Activated B cell treated with CpG ODN at 0.5 μM for 24 hours (primary cell): ENCODE results near the gene H2AZ2. TPM values are rescaled to one million over a fixed set of nuclear protein-coding genes. Genes with fewer than 3 reads are reported as not detected.

Experiments used
- ATAC-seq: fragments of 200-7000 bp; cut with Tn5 transposase; one replicate; pipeline ENCODE4 v1.10.0; 2021; ENCODE audit warnings: low read depth, mild to moderate bottlenecking, moderate library complexity
- CTCF ChIA-PET: fragments of 350-600 bp; sonication (Branson Sonifier 250); formaldehyde crosslinking; loops from one replicate; lab custom pipeline; 2021; ENCODE audit warnings: antibody characterized with exemption; lab: Charles Lee
- POLR2A ChIA-PET: fragments of 350-600 bp; sonication (Branson Sonifier 250); formaldehyde crosslinking; loops from one replicate; lab custom pipeline; 2021; ENCODE audit warnings: antibody characterized with exemption; lab: Charles Lee
- DNase-seq: peaks from one replicate; pipeline ENCODE4 v3.0.0; 2022
- H3K27ac Mint-ChIP-seq: one replicate; pipeline ENCODE4 v1.8.0; 2020; ENCODE audit warnings: mixed read lengths
- H3K27me3 Mint-ChIP-seq: one replicate; pipeline ENCODE4 v1.8.0; 2021; ENCODE audit warnings: mixed read lengths
- H3K36me3 Mint-ChIP-seq: one replicate; pipeline ENCODE4 v1.8.0; 2021; ENCODE audit warnings: low read depth, mixed read lengths
- H3K4me1 Mint-ChIP-seq: one replicate; pipeline ENCODE4 v1.8.0; 2021; ENCODE audit warnings: mixed read lengths
- H3K4me3 Mint-ChIP-seq: one replicate; pipeline ENCODE4 v1.8.0; 2020; ENCODE audit warnings: mild to moderate bottlenecking, mixed read lengths
- H3K9me3 Mint-ChIP-seq: one replicate; pipeline ENCODE4 v1.8.0; 2020; ENCODE audit warnings: mixed read lengths
- intact Hi-C: fragments of 100-400 bp; cut with micrococcal nuclease; formaldehyde crosslinking; loops from one replicate; pipeline ENCODE4 v1.15.1; 2024
- total RNA-seq: library from RNA; stranded (reverse); gene quantifications from 2 replicates; pipeline ENCODE4 v1.2.3, GENCODE V29; 2022
- TF ChIP-seq, protein P1 (sequence below): fragments of 200-600 bp; IDR thresholded peaks from one replicate; pipeline ENCODE4 v1.8.0; 2022; ENCODE audit warnings: antibody characterized with exemption, mild to moderate bottlenecking

The H2AZ2 gene
- total RNA-seq, 1 donor from 2014 or later, result 111 TPM

- TF ChIP-seq, protein P1, sequence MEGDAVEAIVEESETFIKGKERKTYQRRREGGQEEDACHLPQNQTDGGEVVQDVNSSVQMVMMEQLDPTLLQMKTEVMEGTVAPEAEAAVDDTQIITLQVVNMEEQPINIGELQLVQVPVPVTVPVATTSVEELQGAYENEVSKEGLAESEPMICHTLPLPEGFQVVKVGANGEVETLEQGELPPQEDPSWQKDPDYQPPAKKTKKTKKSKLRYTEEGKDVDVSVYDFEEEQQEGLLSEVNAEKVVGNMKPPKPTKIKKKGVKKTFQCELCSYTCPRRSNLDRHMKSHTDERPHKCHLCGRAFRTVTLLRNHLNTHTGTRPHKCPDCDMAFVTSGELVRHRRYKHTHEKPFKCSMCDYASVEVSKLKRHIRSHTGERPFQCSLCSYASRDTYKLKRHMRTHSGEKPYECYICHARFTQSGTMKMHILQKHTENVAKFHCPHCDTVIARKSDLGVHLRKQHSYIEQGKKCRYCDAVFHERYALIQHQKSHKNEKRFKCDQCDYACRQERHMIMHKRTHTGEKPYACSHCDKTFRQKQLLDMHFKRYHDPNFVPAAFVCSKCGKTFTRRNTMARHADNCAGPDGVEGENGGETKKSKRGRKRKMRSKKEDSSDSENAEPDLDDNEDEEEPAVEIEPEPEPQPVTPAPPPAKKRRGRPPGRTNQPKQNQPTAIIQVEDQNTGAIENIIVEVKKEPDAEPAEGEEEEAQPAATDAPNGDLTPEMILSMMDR, result no peak
- H3K9me3 Mint-ChIP-seq, result peaks cover 9% of the 10 kb centered on the region
- H3K4me3 Mint-ChIP-seq, result no peak overlapping the region
- intact Hi-C loops, result no loop called here
- ChIA-PET CTCF (no interaction called here), POLR2A (no interaction called here)
- no peak for ATAC-seq
- no peak for DNase-seq
- H3K27ac Mint-ChIP-seq, result no peak overlapping the region
- peaks cover 4% of the 10 kb centered on the region for H3K36me3 Mint-ChIP-seq
- no peaks in the 10 kb centered on the region for H3K27me3 Mint-ChIP-seq
- H3K4me1 Mint-ChIP-seq, result peaks cover 11% of the 10 kb centered on the region
Observed at GRCh38 chr7:44784364-44784763, 63.5 kb downstream of the H2AZ2 start.

DNA sequence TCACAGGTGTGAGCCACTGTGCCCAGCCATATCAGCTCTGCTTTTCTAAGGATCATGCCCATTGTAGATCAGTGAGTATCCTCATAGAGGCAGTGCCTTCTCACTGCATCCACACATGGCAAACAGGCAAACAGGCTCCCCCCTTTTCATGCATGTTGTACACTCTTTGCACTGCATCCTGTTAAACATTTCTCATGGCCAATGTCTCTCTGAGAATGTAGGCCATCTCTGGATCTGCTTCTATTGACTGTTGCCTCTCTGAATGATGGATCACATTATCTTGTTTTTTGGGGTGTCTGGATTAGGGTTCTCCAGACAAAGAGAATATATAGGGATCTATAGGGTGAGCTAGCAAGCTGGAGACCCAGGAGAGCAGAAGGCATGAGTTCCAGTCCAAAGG lies 64.5 kb downstream of the H2AZ2 start:
- Mint-ChIP-seq H3K27me3 (no peaks in the 10 kb centered on the region), H3K4me3 (no peak overlapping the region), H3K4me1 (peaks cover 11% of the 10 kb centered on the region), H3K36me3 (peaks cover 4% of the 10 kb centered on the region), H3K27ac (no peak overlapping the region), H3K9me3 (peaks cover 9% of the 10 kb centered on the region)
- DNase-seq (no peak), ATAC-seq (no peak)
- ChIA-PET CTCF (no interaction called here), POLR2A (interaction anchor here (0.7 kb wide), 2 partner anchors 21 to 151 kb away, joined by 4 to 7 read pairs; no protein-coding TSS in a partner anchor)
- intact Hi-C loops, result no loop called here
- TF ChIP-seq, protein P1, result no peak

DNA sequence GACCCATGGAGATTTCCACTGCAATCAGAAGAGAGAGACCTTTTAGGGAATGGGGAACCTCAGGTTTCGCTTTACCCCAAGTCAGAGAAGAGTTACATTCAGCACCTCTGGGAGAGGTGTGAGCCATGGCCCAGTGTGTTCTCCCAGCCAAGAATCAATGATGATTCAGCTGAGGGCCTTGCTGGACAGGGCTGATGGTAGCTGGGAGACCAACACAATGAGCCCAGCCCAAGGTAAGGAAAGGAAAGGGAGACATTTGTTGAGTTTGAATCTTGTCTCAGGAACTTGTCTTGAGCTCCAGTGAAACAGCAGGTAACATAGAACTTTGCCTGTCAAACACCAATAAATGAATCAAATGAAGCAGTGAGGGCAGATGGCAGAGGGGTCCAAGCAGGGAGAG lies 65.4 kb downstream of the H2AZ2 start:
- TF ChIP-seq, protein P1, result no peak
- CTCF ChIA-PET, result no interaction called here
- intact Hi-C loops, result no loop called here
- Mint-ChIP-seq H3K4me1 (peaks cover 10% of the 10 kb centered on the region), H3K36me3 (peaks cover 4% of the 10 kb centered on the region), H3K4me3 (no peak overlapping the region), H3K9me3 (peaks cover 9% of the 10 kb centered on the region), H3K27me3 (no peaks in the 10 kb centered on the region), H3K27ac (no peak overlapping the region)
- no peak for ATAC-seq
- no peak for DNase-seq
- POLR2A ChIA-PET, result interaction anchor here (0.7 to 0.9 kb wide), 2 partner anchors 21 to 66 kb away, joined by 3 to 4 read pairs; partner anchors contain the start of gene H2AZ2

Other genes starting within 250 kb of the H2AZ2 start
- gene OGDH, start 241.5 kb downstream of the H2AZ2 start, total RNA-seq, result 79.5 and 81.7 TPM in 2 replicates
- 378 and 440 TPM in 2 replicates for gene ZMIZ2, start 99.2 kb downstream of the H2AZ2 start, total RNA-seq
- gene PPIA, start 51.4 kb downstream of the H2AZ2 start, total RNA-seq, result 1,411 and 1,534 TPM in 2 replicates
- gene PURB, start 37.4 kb upstream of the H2AZ2 start, total RNA-seq, result 21.3 and 23.8 TPM in 2 replicates
- 143 and 154 TPM in 2 replicates for gene MYO1G, start 130.9 kb upstream of the H2AZ2 start, total RNA-seq
- 83.8 and 89.0 TPM in 2 replicates for gene CCM2, start 152.1 kb upstream of the H2AZ2 start, total RNA-seq
- 0.33 and 0.93 TPM in 2 replicates for gene NACAD, start 240.9 kb upstream of the H2AZ2 start, total RNA-seq